AG04449 (cell line): ENCODE measurements around the gene ENTPD7.

Experiments used
- CTCF ChIA-PET: fragments of 350-600 bp; formaldehyde crosslinking; extraction: SDS; loops from one replicate; lab custom pipeline; 2021; ENCODE audit warnings: antibody characterized with exemption; lab: Yijun Ruan, JAX
- POLR2A ChIA-PET: fragments of 400-600, 350-600 bp; formaldehyde crosslinking; extraction: SDS; loops from one replicate; lab custom pipeline; 2020; ENCODE audit warnings: antibody characterized with exemption, inconsistent platforms; lab: Yijun Ruan, JAX
- DNase-seq: peaks from one replicate; pipeline ENCODE4 v3.0.0-alpha.2; 2010; ENCODE audit warnings: low read depth, low spot score
- H3K4me3 ChIP-seq: 2 replicates; pipeline ENCODE4 v1.5.1; 2011; ENCODE audit warnings: low read depth, mild to moderate bottlenecking, control low read depth, low read length
- TF ChIP-seq, protein P1 (sequence below): IDR thresholded peaks from one replicate; pipeline ENCODE4 v1.5.1; 2011; ENCODE audit warnings: mild to moderate bottlenecking, moderate library complexity, low read length, control low read depth, inconsistent platforms; ENCODE audit not compliant: insufficient read depth; ENCODE audit errors: missing control alignments

Gene ENTPD7, protein sequence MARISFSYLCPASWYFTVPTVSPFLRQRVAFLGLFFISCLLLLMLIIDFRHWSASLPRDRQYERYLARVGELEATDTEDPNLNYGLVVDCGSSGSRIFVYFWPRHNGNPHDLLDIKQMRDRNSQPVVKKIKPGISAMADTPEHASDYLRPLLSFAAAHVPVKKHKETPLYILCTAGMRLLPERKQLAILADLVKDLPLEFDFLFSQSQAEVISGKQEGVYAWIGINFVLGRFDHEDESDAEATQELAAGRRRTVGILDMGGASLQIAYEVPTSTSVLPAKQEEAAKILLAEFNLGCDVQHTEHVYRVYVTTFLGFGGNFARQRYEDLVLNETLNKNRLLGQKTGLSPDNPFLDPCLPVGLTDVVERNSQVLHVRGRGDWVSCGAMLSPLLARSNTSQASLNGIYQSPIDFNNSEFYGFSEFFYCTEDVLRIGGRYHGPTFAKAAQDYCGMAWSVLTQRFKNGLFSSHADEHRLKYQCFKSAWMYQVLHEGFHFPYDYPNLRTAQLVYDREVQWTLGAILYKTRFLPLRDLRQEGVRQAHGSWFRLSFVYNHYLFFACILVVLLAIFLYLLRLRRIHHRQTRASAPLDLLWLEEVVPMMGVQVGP

DNA sequence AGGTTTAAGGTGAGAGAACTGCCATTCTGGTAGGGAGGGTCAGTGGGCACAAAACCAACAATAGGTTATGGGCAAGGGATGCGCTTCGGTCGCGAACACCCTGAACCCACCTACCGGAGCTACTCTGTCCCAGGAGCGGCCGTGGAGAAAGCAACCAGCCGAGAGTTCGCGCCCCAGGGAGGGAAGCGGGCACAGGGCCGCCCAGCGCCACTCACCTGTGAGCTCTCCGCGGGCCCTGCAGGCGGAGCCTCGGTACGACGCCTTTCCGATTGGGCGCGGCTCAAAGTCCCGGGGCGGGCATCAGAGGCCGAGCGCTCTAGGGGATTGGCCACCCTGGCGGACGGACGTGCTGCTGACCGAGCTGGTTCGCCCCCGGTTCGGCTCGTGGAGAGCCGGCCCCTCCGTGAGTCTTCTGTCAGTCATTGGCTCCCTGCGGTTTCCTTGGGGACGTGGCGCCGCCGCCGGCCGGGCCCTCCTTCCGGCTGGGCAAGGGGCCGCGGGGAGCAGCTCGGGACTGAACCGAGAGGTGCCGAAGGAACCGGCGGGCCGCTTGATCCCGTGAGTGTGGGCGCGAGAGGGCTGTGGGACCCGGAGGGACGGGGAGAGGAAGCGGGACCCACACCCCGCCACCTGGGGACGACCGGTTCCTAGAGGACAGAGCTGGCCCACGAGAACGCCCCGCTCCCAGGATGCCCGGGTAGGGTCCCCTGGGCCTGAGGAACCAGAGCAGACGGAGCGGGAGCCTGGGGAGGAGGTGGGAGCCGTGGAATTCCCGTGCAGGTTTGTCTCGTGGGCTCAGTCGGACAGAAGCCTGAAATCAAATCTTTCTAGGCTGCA, at the start of gene ENTPD7:
Gene ENTPD7, plus strand, starts transcription at position 479 of the 837 bp plus-strand sequence. CDS start 448 bp downstream, outside the sequence.
- DNase-seq = peak; percentile 74
- CTCF ChIA-PET = interaction anchor here (1.1 to 4.5 kb wide), 7 partner anchors 9 to 73 kb away, joined by 3 to 20 read pairs (median 5); partner anchors contain the start of genes COX15 and CUTC
- POLR2A ChIA-PET = interaction anchor here (0.7 to 1.1 kb wide), 4 partner anchors 37 to 219 kb away, joined by 3 to 9 read pairs (median 4); no protein-coding TSS in a partner anchor
- peak within 1 kb of the TSS; percentile 91 for H3K4me3 ChIP-seq
- TF ChIP-seq, protein P1, sequence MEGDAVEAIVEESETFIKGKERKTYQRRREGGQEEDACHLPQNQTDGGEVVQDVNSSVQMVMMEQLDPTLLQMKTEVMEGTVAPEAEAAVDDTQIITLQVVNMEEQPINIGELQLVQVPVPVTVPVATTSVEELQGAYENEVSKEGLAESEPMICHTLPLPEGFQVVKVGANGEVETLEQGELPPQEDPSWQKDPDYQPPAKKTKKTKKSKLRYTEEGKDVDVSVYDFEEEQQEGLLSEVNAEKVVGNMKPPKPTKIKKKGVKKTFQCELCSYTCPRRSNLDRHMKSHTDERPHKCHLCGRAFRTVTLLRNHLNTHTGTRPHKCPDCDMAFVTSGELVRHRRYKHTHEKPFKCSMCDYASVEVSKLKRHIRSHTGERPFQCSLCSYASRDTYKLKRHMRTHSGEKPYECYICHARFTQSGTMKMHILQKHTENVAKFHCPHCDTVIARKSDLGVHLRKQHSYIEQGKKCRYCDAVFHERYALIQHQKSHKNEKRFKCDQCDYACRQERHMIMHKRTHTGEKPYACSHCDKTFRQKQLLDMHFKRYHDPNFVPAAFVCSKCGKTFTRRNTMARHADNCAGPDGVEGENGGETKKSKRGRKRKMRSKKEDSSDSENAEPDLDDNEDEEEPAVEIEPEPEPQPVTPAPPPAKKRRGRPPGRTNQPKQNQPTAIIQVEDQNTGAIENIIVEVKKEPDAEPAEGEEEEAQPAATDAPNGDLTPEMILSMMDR = peak; percentile 38

DNA sequence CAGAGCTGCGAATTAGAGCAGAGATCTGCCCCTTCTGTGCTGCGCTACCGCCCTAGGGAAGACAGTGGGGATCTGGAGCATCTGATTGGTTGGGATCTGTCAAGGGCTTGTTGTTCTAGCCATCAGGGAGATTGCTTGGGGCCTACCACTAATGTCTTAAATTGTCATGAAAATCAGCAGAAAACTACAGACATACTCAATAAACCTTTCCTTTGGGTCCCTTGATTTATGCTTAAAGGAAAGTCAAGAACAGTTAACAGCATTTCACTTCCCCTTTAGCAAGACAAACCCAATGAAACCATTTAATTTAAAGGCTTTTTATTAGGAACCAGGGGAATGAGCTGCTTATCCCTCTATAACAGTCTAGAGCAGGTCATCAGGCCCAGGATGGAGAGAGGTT, 49.1 kb upstream of the ENTPD7 start:
- ChIA-PET POLR2A (no interaction called here), CTCF (interaction anchor here (1.0 to 11.1 kb wide), 9 partner anchors 10 to 222 kb away, joined by 3 to 245 read pairs (median 21); partner anchors contain the start of genes GOT1 and SLC25A28)

DNA sequence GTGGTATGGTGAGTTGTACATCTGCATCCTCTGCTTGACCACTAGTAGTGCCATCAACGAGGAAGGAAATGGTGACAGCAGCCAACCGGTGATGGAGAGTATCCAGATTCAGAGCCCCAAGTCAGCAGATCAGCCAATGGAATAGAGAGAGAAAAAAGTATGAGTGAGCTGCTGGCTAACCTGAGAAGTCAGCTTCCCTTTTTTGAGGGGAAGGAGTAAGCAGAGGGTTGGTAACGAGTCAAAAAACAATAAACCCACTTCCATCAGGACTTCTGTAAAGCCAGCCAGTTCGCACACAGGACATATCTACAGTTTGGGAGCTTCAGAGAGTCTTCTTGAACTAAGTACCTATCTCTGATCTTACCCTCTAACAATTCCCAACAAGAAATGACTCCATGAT, 48.0 kb upstream of the ENTPD7 start:
- ChIA-PET CTCF (interaction anchor here (0.7 to 11.1 kb wide), 23 partner anchors 8 to 1147 kb away, joined by 3 to 245 read pairs (median 4); partner anchors contain the start of genes COX15, CUTC, GOT1 and SLC25A28), POLR2A (interaction anchor here (0.8 kb wide), 1 partner anchor 181 kb away, joined by 3 read pairs; the partner anchor contains the start of gene GOT1)
- TF ChIP-seq, protein P1 = no peak

More for the DNA sequence above, 49.1 kb upstream of the ENTPD7 start:
- DNase-seq = no peak
- no peak overlapping the region for H3K4me3 ChIP-seq
- TF ChIP-seq, protein P1 = no peak

DNA sequence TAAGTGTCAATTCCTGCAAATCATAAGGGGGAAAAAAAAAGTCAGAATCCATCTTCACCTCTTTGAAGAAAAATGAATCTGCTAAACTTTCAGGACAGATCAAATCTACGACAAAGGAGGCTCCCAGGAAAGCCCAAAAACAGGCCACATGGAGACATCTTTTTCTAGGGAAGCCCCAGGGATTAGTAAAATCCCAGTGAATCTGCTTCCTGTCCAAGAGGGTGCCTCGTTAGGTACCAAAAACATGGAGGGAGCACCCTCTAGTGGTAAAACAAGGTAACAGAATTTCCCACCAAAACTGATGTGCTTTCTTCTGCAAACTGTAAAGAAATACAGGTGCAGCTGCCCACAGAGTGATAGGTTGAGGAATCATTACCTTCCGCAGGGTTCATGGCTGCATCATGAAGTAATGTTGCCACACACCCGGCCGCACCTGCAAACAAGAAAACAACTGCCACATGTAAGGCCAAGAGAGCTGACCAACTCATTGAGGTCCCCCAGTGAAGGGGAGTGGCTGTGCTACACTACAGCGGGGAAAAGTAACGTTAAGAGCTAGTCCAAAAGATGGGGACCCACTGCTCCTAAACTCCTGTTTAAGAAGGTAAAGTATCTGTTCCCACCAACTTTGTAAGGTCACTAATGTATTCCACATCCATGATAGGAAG, 47.0 kb upstream of the ENTPD7 start:
- DNase-seq = no peak
- POLR2A ChIA-PET = no interaction called here
- CTCF ChIA-PET = interaction anchor here (0.6 to 11.1 kb wide), 35 partner anchors 9 to 1148 kb away, joined by 3 to 245 read pairs (median 3); partner anchors contain the start of genes COX15, CUTC and GOT1
- TF ChIP-seq, protein P1 = peak; percentile 76
- no peak overlapping the region for H3K4me3 ChIP-seq

More for the DNA sequence above, 48.0 kb upstream of the ENTPD7 start:
- no peak for DNase-seq
- H3K4me3 ChIP-seq = no peak overlapping the region

DNA sequence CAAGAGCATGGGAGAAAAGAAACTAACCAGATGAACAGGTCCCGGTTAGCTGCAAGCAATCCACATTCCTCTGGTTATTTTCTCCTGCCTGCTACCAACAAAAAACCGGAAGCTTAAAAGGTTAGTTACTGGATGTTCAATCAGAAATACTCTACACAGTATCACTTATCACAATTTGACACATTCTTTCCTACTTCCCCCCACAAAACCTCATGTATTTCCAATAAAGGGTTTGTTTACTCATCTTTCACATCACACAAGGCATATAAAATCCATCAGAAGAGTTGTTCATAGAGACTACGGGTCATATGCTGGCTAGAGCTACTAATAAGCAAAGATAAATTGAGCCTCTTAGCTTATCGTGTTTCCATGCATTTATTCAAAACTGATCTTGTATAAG, 43.9 kb upstream of the ENTPD7 start:
- POLR2A ChIA-PET = no interaction called here
- TF ChIP-seq, protein P1 = no peak
- CTCF ChIA-PET = interaction anchor here (0.6 to 11.1 kb wide), 13 partner anchors 9 to 1624 kb away, joined by 3 to 245 read pairs (median 5); no protein-coding TSS in a partner anchor
- no peak for DNase-seq
- no peak overlapping the region for H3K4me3 ChIP-seq
